Measurements from ENCODE around the gene SDHA. TPM values are rescaled to one million over a fixed set of nuclear protein-coding genes. Genes with fewer than 3 reads are reported as not detected.
"Not testable (repeated sequence)": the region's sequence is repeated elsewhere in the genome, so short reads cannot be mapped to it uniquely, and the experiment has no call there.

The SDHA gene
- total RNA-seq, 2 experiments from 2014 or later = 159 to 161 TPM

DNA sequence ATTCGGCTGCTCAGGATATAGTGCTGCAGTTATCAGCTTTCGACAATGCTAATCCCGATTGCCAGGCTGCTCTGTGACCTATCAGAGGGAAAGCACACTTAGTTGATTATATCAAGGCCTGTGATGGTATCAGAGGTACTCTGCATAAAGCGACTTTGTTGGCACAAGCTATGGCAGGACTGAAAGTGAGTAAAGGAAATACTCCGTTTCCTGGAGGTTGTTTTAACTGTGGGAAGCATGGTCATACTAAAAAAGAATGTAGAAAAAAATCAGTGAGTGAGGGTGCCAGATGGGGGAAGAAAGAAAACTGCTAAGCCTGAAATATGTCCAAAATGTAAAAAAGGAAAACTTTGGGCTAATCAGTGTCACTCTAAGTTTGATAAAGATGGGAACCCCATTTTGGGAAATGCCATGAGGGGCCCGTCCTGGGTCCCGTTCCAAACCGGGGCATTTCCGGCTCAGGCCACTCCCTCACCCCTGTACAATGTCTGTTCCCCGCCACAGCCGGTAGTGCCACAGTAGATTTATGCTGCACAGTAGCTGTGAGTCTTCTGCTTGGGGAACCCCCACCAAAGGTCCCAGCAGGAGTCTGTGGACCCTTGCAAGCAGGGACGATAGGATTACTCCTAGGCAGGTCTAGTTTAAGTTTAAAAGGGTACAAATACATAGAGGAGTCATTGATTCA lies 25.7 kb downstream of the SDHA start:
- CTCF ChIA-PET = interaction anchor here (0.8 to 1.7 kb wide), 2 partner anchors 10 to 15 kb away, joined by 3 to 4 read pairs; no protein-coding TSS in a partner anchor
- POLR2A ChIA-PET = not testable (repeated sequence)

DNA sequence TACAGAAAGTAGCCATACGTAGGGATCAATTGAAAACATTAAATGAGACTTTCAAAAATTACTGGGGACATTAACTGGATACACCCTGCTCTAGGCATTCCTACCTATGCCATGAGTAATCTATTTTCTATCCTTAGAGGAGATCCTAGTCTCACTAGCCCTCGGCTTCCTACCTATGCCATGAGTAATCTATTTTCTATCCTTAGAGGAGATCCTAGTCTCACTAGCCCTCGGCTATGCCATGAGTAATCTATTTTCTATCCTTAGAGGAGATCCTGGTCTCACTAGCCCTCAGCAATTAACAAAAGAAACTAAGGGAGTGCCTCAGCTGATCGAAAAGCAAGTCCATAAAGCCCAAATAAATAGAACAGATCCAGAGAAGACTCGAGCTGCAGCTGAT lies 27.6 kb downstream of the SDHA start:
- POLR2A ChIA-PET, CTCF ChIA-PET: not testable (repeated sequence)

DNA sequence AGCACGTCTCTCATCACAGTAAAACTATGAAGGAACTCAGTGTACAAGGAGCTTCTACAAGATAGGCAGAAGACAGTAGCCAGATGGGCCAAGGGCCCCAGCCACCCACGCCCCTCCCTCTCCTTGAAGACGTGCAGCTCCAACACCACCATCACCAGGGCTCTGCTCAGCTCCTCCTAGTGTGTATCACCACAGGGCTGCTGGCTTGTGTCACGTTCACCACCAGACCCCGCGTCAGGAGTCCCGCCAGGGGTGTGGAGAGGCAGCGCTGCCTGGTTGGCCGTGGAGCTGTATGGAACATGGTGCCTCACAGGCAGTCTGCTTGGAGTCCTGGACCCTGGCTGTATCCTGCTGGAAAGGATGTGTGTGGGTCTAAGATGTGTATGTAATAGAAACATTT lies 32.3 kb downstream of the SDHA start:
- CTCF ChIA-PET, POLR2A ChIA-PET: not testable (repeated sequence)

DNA sequence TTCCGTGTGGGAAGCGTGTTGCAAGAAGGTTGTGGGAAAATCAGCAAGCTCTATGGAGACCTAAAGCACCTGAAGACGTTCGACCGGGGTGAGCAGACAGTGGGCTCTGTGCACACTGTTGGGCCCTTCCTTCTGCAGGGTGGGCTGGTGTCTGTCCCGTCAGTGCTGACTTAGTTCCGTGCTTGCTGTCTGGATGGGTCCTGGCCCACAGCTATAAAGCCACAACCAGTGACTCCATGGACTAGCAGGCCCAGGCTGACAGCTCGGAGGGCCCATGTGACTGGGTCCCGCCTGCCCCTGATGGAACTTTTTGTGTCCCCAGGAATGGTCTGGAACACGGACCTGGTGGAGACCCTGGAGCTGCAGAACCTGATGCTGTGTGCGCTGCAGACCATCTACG lies 32.9 kb downstream of the SDHA start:
- POLR2A ChIA-PET, CTCF ChIA-PET: not testable (repeated sequence)

DNA sequence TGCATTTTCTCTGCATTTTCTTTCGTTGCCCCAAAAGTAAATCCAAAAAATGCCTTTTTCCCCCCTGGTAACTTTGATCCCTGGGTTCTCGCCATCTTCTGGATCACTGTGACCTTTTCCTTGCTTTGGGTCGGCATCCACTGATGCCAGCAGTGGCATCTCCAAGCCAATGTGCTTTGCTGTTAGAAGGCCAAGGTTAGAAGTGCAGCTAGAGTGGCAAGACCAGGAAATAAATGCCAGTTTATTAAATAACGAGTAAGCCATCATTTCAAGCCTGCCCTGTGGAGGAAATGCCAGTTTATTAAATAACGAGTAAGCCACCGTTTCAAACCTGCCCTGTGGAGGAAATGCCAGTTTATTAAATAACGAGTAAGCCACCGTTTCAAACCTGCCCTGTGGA lies 33.4 kb downstream of the SDHA start:
- POLR2A ChIA-PET, CTCF ChIA-PET: not testable (repeated sequence)

DNA sequence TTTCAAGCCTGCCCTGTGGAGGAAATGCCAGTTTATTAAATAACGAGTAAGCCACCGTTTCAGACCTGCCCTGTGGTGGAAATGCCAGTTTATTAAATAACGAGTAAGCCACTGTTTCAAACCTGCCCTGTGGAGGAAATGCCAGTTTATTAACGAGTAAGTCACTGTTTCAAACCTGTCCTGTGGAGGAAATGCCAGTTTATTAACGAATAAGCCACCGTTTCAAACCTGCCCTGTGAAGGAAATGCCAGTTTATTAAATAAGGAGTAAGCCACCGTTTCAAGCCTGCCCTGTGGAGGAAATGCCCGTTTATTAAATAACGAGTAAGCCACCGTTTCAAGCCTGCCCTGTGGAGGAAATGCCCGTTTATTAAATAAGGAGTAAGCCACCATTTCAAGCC lies 33.9 kb downstream of the SDHA start:
- POLR2A ChIA-PET, CTCF ChIA-PET: not testable (repeated sequence)

DNA sequence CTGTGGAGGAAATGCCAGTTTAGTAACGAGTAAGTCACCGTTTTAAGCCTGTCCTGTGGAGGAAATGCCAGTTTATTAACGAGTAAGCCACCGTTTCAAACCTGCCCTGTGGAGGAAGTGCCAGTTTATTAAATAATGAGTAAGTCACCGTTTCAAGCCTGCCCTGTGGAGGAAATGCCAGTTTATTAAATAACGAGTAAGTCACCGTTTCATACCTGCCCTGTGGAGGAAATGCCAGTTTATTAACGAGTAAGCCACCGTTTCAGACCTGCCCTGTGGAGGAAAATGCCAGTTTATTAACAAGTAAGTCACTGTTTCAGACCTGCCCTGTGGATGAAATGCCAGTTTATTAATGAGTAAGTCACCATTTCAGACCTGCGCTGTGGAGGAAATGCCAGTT lies 34.4 kb downstream of the SDHA start:
- ChIA-PET POLR2A (no interaction called here), CTCF (no interaction called here)

DNA sequence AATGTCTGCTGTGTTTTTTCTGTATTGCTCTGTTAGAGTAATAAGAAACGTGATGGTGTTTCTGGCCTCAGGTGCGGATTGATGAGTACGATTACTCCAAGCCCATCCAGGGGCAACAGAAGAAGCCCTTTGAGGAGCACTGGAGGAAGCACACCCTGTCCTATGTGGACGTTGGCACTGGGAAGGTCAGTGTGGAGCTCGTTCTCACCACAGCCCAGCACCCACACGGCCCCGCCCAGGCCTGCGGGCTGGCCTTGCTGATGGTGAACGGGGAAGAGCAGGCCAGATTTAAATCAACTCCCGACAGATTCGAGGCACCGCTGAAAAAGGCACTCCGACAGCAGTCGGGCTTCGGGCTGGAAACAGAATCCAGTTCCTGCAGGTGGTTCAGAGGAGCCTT lies 36.2 kb downstream of the SDHA start:
- CTCF ChIA-PET, POLR2A ChIA-PET: not testable (repeated sequence)

DNA sequence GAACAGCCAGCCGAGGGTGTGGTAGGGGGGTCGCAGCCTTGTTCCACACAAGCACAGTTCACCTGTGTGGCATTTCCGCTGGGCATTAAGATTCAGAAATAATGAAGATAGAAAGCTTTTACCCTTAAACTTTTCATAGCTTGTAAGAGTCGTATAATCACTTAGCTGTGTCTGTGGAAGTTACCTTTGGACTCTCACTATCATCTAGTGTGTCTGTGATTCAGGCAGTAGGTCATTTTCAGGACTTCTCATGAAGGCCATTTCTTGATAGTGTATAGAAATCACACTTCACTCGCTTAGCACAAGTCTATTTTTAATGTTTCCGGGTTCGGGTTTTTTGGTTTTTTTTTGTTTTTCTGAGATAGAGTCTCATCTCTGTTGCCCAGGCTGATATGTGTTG lies 37.0 kb downstream of the SDHA start:
- CTCF ChIA-PET = not testable (repeated sequence)

DNA sequence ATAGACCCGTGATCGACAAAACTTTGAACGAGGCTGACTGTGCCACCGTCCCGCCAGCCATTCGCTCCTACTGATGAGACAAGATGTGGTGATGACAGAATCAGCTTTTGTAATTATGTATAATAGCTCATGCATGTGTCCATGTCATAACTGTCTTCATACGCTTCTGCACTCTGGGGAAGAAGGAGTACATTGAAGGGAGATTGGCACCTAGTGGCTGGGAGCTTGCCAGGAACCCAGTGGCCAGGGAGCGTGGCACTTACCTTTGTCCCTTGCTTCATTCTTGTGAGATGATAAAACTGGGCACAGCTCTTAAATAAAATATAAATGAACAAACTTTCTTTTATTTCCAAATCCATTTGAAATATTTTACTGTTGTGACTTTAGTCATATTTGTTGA lies 38.2 kb downstream of the SDHA start:
- POLR2A ChIA-PET = interaction anchor here (0.6 kb wide), 1 partner anchor 288 kb away, joined by 4 read pairs; no protein-coding TSS in a partner anchor
- CTCF ChIA-PET = interaction anchor here (0.7 kb wide), 1 partner anchor 14 kb away, joined by 3 read pairs; no protein-coding TSS in a partner anchor

More for the DNA sequence above, 37.0 kb downstream of the SDHA start:
- POLR2A ChIA-PET = not testable (repeated sequence)

DNA sequence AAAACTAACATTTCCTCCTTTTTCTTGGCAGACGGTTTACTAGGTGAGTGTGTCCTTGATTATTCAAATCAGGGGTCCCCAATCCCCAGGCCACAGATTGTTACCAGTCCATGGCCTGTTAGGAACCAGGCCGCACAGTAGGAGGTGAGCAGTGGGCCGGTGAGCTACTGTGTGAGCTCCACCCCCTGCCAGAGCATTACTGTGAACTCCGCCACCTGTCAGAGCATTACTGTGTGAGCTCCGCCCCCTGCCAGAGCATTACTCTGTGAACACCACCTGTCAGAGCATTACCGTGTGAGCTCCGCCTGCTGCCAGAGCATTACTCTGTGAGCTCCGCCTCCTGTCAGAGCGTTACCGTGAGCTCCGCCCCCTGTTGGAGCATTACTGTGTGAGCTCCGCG lies 39.0 kb downstream of the SDHA start:
- CTCF ChIA-PET = no interaction called here
- POLR2A ChIA-PET = interaction anchor here (0.6 kb wide), 1 partner anchor 287 kb away, joined by 4 read pairs; no protein-coding TSS in a partner anchor

DNA sequence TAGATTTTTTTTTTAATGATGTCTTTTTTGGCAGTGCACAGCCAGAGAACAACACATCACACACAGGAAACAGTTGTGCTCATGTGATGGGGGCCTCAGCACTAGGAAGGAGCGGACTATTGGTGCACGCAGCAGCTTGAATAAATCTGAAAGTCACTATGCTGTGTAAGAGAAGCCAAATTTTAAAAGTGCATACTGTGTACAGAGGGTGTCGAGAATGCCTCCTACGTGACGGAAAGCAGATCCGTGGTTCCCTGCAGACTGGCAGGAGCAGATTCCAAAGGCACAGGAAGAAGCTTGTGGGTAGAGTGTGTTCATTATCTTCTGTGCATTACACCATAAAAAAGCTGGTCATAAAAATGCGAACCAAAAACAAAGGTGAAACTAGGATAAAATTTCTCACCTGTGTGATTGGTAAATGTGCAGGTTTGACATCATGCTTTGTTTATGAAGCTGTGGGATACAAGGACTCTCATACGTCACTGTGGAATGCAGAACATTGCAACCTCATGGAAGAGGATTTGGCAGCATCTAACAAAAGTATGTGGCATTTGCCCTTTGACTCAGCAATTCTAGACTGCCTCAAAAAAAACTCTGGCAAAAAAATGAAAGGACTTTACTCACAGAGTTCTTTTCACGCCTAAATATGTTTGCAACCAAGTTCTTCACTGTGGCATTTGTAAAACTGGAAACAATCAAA lies 45.3 kb downstream of the SDHA start:
- CTCF ChIA-PET, POLR2A ChIA-PET: not testable (repeated sequence)

DNA sequence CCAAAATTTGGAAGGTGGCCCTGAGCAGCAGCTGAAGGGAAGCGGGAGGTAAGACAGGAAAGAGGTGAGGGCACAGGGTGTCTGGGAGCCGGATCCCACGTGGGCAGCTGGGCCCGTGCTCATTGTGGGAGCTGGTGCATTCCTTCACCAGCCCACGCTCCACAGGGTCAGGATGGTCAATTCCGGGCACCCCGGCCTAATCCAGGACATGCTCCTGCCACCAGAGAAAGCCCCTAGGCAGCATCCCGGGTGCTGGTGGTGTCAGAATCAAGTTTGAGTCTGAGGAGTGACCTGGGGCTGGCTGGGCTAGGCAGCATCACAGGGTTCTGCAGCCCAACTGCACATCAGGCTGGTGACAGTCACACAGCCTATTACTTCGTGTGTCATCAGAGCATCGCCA lies 46.2 kb downstream of the SDHA start:
- CTCF ChIA-PET = no interaction called here
- POLR2A ChIA-PET = no interaction called here

DNA sequence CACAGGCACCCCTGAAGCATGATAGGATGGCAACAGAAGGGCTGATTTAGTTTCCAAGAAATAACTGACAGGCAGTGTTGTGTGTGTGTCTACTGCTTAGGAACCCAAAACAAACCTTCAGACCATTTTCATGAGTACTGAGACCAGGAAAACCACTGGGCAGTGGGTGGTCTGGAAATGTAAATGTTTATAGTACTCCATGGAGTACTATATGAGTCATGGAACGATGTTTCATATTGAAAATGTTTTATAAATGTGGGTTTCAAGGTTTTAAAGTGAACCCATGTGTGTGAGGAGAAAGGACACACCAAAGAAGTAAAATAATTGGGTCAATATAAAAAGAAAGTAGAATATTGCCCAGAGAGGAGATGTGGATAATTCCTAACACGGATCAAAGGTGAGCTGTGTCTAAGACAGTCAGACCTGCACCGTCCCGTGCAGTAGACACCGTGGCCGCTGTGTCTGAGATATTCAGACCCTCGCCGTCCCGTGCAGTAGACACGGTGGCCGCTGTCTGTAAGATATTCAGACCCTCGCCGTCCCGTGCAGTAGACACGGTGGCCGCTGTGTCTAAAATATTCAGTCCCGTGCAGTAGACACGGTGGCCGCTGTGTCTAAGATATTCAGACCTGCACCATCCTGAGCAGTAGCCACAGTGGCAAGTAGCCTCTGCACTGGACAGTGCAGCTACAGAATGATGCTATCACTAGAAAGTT lies 48.3 kb downstream of the SDHA start:
- CTCF ChIA-PET, POLR2A ChIA-PET: not testable (repeated sequence)

DNA sequence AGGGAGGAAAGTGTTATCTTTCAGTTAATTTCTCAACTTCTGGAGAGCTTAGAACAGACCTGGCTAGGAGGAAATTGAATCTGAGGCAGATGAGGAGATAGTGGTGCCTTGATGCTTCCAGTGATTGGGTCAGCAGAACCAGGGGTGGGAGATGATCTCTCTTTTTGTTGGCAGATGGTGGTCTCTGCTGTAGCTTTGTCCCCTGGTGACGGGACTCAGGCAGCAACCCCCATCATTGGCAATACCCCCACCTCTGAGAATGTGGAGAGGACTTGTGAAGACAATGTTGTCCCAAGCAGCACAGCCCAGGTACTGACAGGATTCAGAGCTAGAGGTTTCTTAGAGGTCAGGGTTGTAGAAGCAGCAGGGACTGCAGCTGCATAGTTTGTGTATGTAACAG lies 49.6 kb downstream of the SDHA start:
- ChIA-PET POLR2A (no interaction called here), CTCF (no interaction called here)

DNA sequence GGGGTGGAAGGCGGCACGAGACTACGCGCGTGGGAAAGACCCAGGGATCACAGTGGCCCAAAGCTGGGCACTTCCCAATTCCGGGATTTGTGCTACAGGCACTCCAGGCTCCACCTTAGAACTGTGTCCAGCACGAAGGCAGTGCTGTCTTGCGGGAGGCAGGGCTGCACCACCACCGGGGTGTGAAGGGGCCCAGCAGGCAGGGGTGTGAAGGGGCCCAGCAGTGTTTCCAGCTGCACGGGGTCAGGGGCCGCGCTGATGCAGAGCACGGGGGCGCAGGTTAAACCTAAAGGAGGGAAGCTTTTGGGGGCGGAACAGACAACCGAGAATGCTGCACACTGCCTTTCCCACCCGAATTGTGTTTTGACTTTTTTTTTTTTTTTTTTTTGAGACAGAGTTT lies 52.2 kb downstream of the SDHA start:
- CTCF ChIA-PET = no interaction called here
- POLR2A ChIA-PET = interaction anchor here (0.9 to 1.3 kb wide), 2 partner anchors 13 to 110 kb away, joined by 3 to 4 read pairs; no protein-coding TSS in a partner anchor

DNA sequence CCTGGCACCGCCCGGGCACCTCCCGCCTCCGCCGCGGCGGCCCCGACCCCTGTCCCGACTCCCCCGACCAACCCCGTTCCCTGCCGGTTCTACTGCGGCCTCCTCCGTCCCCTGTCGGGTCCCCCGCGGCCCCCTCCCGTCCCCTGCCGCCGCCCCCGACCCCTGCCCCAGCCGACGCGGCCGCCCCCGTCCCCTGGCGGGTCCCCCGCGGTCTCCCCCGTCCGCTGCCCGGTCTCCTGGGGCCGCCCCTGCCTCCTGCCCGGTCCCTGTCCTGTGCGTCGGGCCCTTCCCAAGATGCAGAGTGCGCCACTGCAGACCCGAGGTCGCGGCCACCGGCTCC lies 53.7 kb downstream of the SDHA start:
- POLR2A ChIA-PET = interaction anchor here (0.9 to 1.2 kb wide), 2 partner anchors 52 to 107 kb away, joined by 3 read pairs; no protein-coding TSS in a partner anchor
- CTCF ChIA-PET = not testable (repeated sequence)

DNA sequence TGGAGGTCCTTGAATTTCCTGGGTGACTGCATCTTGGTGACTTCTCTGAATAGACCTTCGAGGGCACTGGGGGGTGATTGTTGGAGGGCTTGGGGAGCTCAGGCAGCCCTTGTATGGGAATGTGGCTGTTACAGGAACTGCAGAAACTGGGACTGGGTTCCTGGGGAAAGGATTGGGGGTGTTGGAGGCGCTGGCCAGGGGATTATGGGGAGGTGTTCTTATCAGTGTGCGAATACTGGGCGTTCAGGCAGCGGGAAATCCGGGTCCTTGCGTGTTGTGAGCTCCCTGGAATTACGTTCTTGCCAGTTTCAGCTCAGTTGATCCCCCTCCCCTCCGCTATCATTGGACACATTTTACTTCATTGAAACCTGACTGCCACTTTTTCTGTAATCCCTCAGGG lies 55.0 kb downstream of the SDHA start:
- CTCF ChIA-PET = not testable (repeated sequence)
- POLR2A ChIA-PET = interaction anchor here (0.6 kb wide), 1 partner anchor 41 kb away, joined by 3 read pairs; no protein-coding TSS in a partner anchor

DNA sequence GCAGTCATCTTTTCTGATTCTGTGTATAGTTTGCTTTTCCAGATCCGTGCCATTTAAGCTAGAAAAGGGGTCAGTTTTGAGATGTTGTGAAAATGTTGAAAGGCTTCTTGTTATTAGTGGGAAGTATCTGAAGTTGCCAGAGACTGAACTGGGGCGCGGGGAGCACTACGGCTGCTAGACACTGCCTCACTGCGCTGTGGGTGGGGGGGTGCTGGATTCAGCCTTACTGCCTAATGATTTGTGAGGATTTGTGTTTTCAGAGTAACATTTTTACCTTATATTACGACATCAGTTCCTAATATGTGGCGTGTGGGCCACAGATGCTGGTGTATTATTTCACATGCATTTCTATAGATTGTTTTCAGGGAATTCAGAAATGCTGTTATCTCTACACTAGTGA lies 55.4 kb downstream of the SDHA start:
- CTCF ChIA-PET = not testable (repeated sequence)
- POLR2A ChIA-PET = interaction anchor here (0.6 kb wide), 1 partner anchor 42 kb away, joined by 3 read pairs; no protein-coding TSS in a partner anchor

DNA sequence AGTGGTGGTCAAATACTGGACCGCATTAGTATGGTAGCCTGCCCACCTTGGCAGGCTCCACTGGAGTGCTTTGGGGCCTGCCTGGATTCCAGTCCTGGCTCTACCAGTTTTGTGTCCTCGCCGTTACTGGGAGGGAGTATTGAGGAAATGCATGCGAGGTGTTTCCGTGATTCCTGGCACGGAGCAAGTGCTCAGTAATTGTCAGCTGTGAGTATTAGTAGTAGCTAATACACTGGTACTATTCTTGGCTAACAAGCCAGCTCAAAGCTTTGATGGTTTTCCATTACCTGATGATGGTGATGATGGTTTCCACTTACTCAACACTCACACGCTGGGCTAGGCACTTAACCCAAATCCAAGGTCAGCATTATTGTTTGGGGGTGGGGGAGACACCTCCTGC lies 56.2 kb downstream of the SDHA start:
- POLR2A ChIA-PET, CTCF ChIA-PET: not testable (repeated sequence)

DNA sequence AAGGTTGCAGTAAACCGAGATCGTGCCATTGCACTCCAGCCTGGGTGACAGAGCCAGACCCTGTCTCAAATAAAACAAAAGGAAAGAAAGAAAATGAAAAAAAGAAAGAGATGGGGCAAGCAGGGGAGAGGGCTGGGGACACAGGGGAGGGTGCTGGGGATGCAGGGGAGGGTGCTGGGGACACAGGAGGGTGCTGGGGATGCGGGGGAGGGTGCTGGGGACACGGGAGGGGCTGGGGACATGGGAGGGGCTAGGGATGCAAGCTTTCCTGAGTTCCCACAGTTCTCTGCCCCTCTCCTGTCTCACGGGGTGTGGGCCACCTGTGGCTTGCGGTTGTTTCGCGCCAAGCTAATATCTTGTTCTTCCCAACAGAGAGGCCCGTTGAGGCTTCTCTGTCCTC lies 60.5 kb downstream of the SDHA start:
- CTCF ChIA-PET = no interaction called here
- POLR2A ChIA-PET = no interaction called here
